Activated B cell treated with CpG ODN at 0.5 μM for 24 hours (primary cell): ENCODE data around the gene AIMP1. TPM values are rescaled to one million over a fixed set of nuclear protein-coding genes. Genes with fewer than 3 reads are reported as not detected.
A peak's percentile ranks its signal among the peaks of the same experiment; 100 is the strongest.

ENCODE experiments used
- ATAC-seq: fragments of 200-7000 bp; cut with Tn5 transposase; one replicate; pipeline ENCODE4 v1.10.0; 2021; ENCODE audit warnings: low read depth, mild to moderate bottlenecking, moderate library complexity
- CTCF ChIA-PET: fragments of 350-600 bp; sonication (Branson Sonifier 250); formaldehyde crosslinking; loops from one replicate; lab custom pipeline; 2021; ENCODE audit warnings: antibody characterized with exemption; lab: Charles Lee
- POLR2A ChIA-PET: fragments of 350-600 bp; sonication (Branson Sonifier 250); formaldehyde crosslinking; loops from one replicate; lab custom pipeline; 2021; ENCODE audit warnings: antibody characterized with exemption; lab: Charles Lee
- DNase-seq: peaks from one replicate; pipeline ENCODE4 v3.0.0; 2022
- H3K27ac Mint-ChIP-seq: one replicate; pipeline ENCODE4 v1.8.0; 2020; ENCODE audit warnings: mixed read lengths
- H3K27me3 Mint-ChIP-seq: one replicate; pipeline ENCODE4 v1.8.0; 2021; ENCODE audit warnings: mixed read lengths
- H3K36me3 Mint-ChIP-seq: one replicate; pipeline ENCODE4 v1.8.0; 2021; ENCODE audit warnings: low read depth, mixed read lengths
- H3K4me1 Mint-ChIP-seq: one replicate; pipeline ENCODE4 v1.8.0; 2021; ENCODE audit warnings: mixed read lengths
- H3K4me3 Mint-ChIP-seq: one replicate; pipeline ENCODE4 v1.8.0; 2020; ENCODE audit warnings: mild to moderate bottlenecking, mixed read lengths
- H3K9me3 Mint-ChIP-seq: one replicate; pipeline ENCODE4 v1.8.0; 2020; ENCODE audit warnings: mixed read lengths
- CTCF ChIP-seq: fragments of 200-600 bp; IDR thresholded peaks from one replicate; pipeline ENCODE4 v1.8.0; 2022; ENCODE audit warnings: antibody characterized with exemption, mild to moderate bottlenecking
- intact Hi-C: fragments of 100-400 bp; cut with micrococcal nuclease; formaldehyde crosslinking; loops from one replicate; pipeline ENCODE4 v1.15.1; 2024
- total RNA-seq: library from RNA; stranded (reverse); gene quantifications from 2 replicates; pipeline ENCODE4 v1.2.3, GENCODE V29; 2022

AIMP1 gene
- total RNA-seq, 1 donor from 2014 or later, result 53.5 TPM

- intact Hi-C loops, result no loop called here
- ChIA-PET POLR2A (no interaction called here), CTCF (no interaction called here)
- Mint-ChIP-seq H3K36me3 (peaks cover 56% of the 10 kb centered on the region), H3K27ac (no peak overlapping the region), H3K4me3 (no peak overlapping the region), H3K27me3 (no peaks in the 10 kb centered on the region), H3K4me1 (peaks cover 3% of the 10 kb centered on the region), H3K9me3 (no peaks in the 10 kb centered on the region)
- TF ChIP-seq CTCF, result no peak
- ATAC-seq, result no peak
- DNase-seq, result no peak
Observed at GRCh38 chr4:106325800-106326199, 9.4 kb downstream of the AIMP1 start.

GRCh38 chr4:106329041-106329618 is 12.8 kb downstream of the AIMP1 start:
- H3K27ac Mint-ChIP-seq, result no peak overlapping the region
- intact Hi-C loops, result loop anchor here (1.0 kb wide), 1 partner anchor 1408 kb away; no protein-coding TSS in a partner anchor

GRCh38 chr4:106333186-106333585 is 16.8 kb downstream of the AIMP1 start:
- Mint-ChIP-seq H3K4me1 (no peaks in the 10 kb centered on the region), H3K9me3 (peaks cover 11% of the 10 kb centered on the region), H3K4me3 (no peak overlapping the region), H3K36me3 (peaks cover 80% of the 10 kb centered on the region), H3K27ac (no peak overlapping the region), H3K27me3 (no peaks in the 10 kb centered on the region)
- TF ChIP-seq CTCF, result no peak
- DNase-seq (no peak), ATAC-seq (no peak)
- ChIA-PET POLR2A (no interaction called here), CTCF (no interaction called here)
- intact Hi-C loops, result loop anchor here (2.0 kb wide), 1 partner anchor 16 kb away; the partner anchor contains the start of genes AIMP1 and TBCK

More at GRCh38 chr4:106329041-106329618, 12.8 kb downstream of the AIMP1 start:
- CTCF ChIA-PET, result interaction anchor here (0.6 kb wide), 1 partner anchor 1690 kb away, joined by 3 read pairs; no protein-coding TSS in a partner anchor
- H3K4me1 Mint-ChIP-seq, result no peaks in the 10 kb centered on the region
- no peak overlapping the region for H3K4me3 Mint-ChIP-seq
- no peaks in the 10 kb centered on the region for H3K27me3 Mint-ChIP-seq
- H3K36me3 Mint-ChIP-seq, result peaks cover 71% of the 10 kb centered on the region
- no peak for DNase-seq
- no peaks in the 10 kb centered on the region for H3K9me3 Mint-ChIP-seq
- TF ChIP-seq CTCF, result peak; percentile 51
- ATAC-seq, result peak; percentile 64
- POLR2A ChIA-PET, result no interaction called here

GRCh38 chr4:106334741-106335470 is 18.6 kb downstream of the AIMP1 start:
- no peak for DNase-seq
- H3K4me1 Mint-ChIP-seq, result peaks cover 2% of the 10 kb centered on the region
- H3K27me3 Mint-ChIP-seq, result no peaks in the 10 kb centered on the region
- TF ChIP-seq CTCF, result no peak
- ChIA-PET CTCF (no interaction called here), POLR2A (no interaction called here)
- peaks cover 81% of the 10 kb centered on the region for H3K36me3 Mint-ChIP-seq
- no peak overlapping the region for H3K4me3 Mint-ChIP-seq
- H3K27ac Mint-ChIP-seq, result no peak overlapping the region
- peaks cover 11% of the 10 kb centered on the region for H3K9me3 Mint-ChIP-seq
- no peak for ATAC-seq
- intact Hi-C loops, result no loop called here

- intact Hi-C loops, result no loop called here
- TF ChIP-seq CTCF, result no peak
- no peak for DNase-seq
- CTCF ChIA-PET, result no interaction called here
- Mint-ChIP-seq H3K4me1 (peaks cover 17% of the 10 kb centered on the region), H3K36me3 (peaks cover 84% of the 10 kb centered on the region), H3K9me3 (peaks cover 19% of the 10 kb centered on the region), H3K4me3 (no peak overlapping the region), H3K27ac (no peak overlapping the region), H3K27me3 (no peaks in the 10 kb centered on the region)
- POLR2A ChIA-PET, result no interaction called here
- ATAC-seq, result no peak
Observed at GRCh38 chr4:106336618-106337017, 20.3 kb downstream of the AIMP1 start.
